ENCODE data around the gene MAIP1.

MAIP1 gene

GRCh38 chr2:199992296-199992695, 36.9 kb downstream of the MAIP1 start:
- FAIRE-seq, result no peak

- no peak for FAIRE-seq
Measured at GRCh38 chr2:199994371-199994770, 39.0 kb downstream of the MAIP1 start.

GRCh38 chr2:199994896-199995295, 39.5 kb downstream of the MAIP1 start:
- FAIRE-seq, result no peak

GRCh38 chr2:199997296-199997695, 41.9 kb downstream of the MAIP1 start:
- FAIRE-seq, result no peak

- no peak for FAIRE-seq
Measured at GRCh38 chr2:199999166-199999565, 43.8 kb downstream of the MAIP1 start.

- no peak for FAIRE-seq
Measured at GRCh38 chr2:200000444-200001163, 45.2 kb downstream of the MAIP1 start.

GRCh38 chr2:200003444-200003843, 48.1 kb downstream of the MAIP1 start:
- no peak for FAIRE-seq

GRCh38 chr2:200005675-200006074, 50.3 kb downstream of the MAIP1 start:
- no peak for FAIRE-seq

- no peak for FAIRE-seq
Measured at GRCh38 chr2:200007306-200007705, 51.9 kb downstream of the MAIP1 start.

GRCh38 chr2:200012401-200012800, 57.0 kb downstream of the MAIP1 start:
- no peak for FAIRE-seq

All from endometrium (tissue), 2 donors.